Adipose tissue (tissue), 3 donors: ENCODE data around the gene HS1BP3. TPM values are rescaled to one million over a fixed set of nuclear protein-coding genes. Genes with fewer than 3 reads are reported as not detected.

Experiments used
- H3K27ac ChIP-seq: one replicate; pipeline ENCODE4 v1.5.1; 2013; ENCODE audit warnings: low read depth, low read length
- WGBS, 3 donors: extraction: QIAGEN DNeasy Blood & Tissue Kit; methylation state at CpG; one replicate each; pipeline ENCODE4 v1.1.7; 2013; 5-methylcytosine and 5-hydroxymethylcytosine counted together
- polyA plus RNA-seq, 3 donors: library from polyadenylated mRNA; stranded (reverse); fragments of 200-250 nt; gene quantifications; one replicate each; pipeline ENCODE4 v1.2.3, GENCODE V29; 2013
- donor health status: healthy with polysubstance abuse.
- donor health status: Bipolar disorder and iron deficiency.
- donor health status: healthy.

Gene HS1BP3
- polyA plus RNA-seq, 3 donors = 11.9 to 25.1 (median 14.8) TPM

DNA sequence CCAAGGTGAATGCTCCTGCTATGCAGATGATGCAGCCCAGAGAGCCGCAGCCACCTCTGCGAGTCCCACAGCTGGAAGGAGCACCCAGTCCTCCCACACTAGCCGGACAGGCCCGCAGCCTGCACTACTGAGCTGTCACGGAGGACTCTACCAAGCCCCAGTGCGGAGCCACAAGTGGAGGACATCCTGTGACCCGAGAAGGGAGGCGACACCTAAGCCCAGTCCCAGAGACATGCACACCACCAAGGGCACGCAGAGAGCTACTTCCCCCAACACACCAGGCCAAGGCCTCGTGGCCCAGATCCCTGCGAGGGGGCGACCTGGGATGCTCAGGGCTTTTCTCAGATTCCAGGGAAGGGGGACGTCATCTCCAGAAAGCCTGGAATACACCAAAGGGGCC, 12.9 kb downstream of the HS1BP3 start:
- H3K27ac ChIP-seq = no peak overlapping the region
- WGBS, 3 donors = 94 to 97% (median 96%) methylated on average over 13 of the region's 13 CpGs

DNA sequence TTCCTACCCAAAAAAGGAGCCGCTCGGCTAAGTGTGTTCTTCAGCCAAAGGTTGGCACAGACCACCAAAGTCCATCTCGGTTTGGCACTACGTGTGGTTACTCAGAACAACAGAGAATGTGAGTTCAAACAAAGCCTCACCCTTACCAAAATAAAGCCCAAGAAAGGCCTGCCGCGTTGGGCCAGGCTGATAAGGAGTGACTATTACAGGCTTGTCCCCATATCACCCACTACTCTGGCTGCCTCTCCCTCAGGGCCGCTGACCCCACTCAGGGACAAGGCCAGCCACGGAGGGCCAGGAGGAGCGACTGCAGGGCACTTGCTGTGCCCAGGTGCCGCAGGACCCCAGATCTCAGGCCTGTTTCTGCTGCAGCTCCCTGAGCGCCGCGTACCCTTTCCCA, 13.8 kb downstream of the HS1BP3 start:
- 70 to 73% (median 72%) methylated on average over 13 of the region's 13 CpGs for WGBS, 3 donors
- H3K27ac ChIP-seq = no peak overlapping the region

DNA sequence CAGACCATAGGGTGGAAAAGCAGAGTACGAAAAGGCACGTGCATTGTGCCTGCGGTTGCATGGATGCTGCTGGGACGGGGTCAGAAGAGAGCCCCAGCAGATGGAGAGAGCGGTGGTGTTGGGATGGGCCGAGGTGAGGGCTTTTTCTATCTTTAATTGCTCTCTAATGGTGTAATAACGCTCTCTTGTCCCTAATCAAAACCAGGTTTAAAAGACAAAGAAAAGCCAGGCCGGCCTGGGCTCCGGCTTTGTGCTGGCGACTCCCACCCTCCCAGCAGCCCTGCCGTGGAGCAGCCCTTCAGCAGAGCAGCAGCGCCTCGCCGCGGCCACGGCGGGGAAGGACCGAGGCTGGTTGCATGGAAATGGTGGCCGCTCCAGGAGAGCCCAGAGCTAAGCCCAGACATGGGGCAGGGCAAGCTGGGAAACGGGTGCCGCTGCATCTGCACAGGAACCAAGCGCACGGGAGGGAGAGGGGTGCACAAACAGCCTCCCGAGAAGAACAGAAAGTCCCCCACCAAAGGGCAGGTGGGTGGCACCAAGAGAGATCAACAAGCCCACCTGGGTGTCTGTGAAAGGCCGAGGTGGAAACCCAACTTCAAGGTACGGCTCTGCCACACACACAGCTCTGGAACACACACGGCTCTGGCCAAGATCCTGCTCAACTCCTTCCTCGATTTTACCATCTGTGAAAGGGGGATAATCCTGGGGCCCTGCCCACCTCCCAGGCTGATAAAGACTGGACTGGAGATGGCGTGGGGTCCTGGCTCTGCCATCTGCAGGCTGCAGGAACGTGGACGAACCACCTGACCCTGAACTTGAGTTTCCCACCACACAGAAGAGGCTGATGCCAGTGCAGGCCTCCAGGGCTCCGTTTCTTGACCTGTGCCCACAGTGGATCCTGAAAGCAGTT, 15.0 kb downstream of the HS1BP3 start:
- H3K27ac ChIP-seq = no peak overlapping the region
- 34 to 40% (median 38%) methylated on average over 32 of the region's 32 CpGs for WGBS, 3 donors

DNA sequence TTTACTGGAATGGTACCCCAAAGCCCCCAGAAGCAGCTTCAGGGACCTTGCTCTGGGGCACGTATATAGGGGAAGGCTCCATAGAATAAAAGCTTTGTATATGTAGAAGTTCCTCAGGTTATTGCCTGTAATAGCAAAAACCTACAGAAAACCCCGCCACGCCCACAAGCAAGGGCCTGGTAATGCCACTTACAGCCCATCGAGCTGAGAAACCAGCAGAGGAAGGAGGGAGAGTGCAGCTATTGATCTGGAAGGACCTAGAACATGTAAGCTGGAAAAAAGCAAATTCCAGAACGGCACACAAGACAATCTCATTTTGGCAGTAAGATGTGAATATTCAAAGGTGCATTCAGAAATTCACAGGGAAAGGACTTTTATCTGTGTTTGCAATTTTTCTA, 15.8 kb downstream of the HS1BP3 start:
- H3K27ac ChIP-seq = no peak overlapping the region
- WGBS, 3 donors = 75 to 78% (median 77%) methylated on average over 5 of the region's 5 CpGs

DNA sequence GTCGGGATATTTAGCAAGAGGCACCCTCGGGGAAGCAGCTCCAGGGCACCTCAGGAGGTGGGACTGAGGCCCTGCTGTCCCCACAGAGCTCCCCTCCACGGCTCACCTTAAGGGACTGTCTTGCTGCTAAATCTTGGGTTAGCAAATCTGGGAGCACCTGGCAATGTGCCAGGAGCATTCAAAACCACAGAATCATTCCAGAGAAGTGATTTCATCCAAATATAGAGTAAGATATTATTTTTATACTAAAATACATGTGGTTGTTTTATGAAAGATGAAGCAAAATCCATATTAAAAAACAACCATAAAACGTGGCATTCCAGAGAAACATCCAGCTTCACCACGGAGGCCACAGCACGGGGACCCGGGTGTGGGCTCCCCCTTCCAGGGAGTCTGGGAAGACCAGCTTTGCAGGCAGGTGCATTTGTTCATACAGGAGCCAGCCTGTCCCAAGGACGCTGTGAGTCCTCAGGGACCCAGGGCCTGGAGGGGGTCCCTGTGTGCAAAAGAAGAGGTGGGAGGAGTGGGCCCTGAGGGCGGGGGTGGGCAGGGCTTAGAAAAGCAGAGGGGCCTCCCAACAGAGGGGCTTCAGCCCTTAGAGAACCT, 16.3 kb downstream of the HS1BP3 start:
- WGBS, 3 donors = 55 to 67% (median 57%) methylated on average over 9 of the region's 9 CpGs
- H3K27ac ChIP-seq = no peak overlapping the region

DNA sequence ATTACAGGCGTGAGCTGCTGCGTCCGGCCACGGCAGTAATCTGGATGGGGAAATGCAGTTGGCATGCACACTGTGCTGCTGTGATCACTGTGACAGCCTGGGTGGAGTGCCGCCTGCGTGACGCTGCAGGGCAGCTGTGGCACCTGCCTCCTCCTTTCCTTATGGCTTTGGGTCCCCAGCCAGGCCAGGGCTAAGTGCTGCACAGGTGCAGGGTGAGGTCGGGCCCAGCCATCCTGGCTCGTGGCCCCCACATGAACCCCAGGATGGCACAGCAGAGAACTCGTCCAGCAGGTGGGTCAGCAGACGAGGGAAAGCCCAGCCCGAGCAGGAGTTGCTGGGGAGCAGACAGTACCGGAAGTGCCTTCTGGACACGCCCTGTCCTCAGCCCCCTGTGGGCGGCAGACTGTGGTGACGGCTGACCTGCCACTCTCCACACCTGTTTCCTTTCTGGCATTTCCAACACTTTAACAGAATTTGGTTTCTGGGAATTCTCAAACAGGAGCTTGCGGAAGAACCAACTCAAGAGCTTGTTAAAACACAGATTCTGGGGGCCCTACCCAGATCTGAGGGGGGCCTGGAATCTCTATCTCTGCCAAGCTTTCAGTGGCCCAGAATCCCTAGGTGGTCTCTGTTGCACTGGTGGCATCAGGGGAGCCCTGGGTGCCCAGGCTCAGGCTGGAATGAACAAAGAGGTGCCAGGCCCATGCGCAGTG, 16.9 kb downstream of the HS1BP3 start:
- WGBS, 3 donors = 39 to 69% (median 53%) methylated on average over 18 of the region's 18 CpGs
- no peak overlapping the region for H3K27ac ChIP-seq

DNA sequence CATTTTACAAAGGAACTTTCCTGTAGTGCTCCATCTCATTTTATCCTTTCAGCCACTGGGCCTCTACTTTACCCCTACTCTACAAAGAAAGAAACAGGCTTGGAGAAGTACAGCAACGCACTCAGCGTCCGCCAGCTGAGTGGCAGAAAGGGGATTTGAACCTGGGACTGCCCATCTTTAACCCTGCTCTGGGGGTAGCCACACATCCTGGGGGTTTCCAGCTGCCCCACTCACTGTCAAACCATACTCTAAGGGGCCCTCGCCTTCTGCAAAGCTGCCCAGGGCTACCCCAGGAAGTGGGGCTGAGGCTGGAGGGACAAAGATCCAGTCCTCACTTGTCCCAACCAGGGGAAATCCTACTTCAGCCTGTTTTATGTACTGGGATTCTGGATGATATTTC, 17.9 kb downstream of the HS1BP3 start:
- no peak overlapping the region for H3K27ac ChIP-seq
- 92 to 94% (median 94%) methylated on average over 4 of the region's 4 CpGs for WGBS, 3 donors

DNA sequence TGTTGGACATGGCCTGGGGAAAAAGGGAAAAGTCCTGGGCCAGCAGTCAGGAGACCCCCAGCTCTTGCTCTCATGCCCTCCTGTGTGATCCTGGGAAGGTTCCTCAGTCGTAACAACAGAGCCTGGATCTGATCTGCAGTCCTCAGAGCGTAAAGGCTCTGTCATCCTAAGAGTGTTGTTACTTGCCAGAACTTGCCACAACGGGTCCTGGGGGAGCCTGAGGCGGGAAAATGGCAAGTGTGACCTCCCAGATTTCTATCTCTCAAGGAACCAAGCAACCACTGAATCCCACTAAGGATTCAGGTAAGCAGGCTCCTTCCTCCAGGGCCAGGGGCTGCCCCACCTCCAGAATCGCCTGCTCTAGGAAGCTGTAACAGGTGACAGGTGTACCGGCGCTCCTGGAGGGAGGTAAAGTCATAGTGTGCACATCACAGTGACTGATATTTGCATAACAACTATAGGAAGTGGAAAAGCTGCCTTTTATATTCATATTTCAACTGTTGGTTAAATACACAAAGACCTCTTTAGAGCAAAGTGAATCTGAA, 18.4 kb downstream of the HS1BP3 start:
- no peak overlapping the region for H3K27ac ChIP-seq
- WGBS, 3 donors = 88 to 96% (median 88%) methylated on average over 7 of the region's 7 CpGs

DNA sequence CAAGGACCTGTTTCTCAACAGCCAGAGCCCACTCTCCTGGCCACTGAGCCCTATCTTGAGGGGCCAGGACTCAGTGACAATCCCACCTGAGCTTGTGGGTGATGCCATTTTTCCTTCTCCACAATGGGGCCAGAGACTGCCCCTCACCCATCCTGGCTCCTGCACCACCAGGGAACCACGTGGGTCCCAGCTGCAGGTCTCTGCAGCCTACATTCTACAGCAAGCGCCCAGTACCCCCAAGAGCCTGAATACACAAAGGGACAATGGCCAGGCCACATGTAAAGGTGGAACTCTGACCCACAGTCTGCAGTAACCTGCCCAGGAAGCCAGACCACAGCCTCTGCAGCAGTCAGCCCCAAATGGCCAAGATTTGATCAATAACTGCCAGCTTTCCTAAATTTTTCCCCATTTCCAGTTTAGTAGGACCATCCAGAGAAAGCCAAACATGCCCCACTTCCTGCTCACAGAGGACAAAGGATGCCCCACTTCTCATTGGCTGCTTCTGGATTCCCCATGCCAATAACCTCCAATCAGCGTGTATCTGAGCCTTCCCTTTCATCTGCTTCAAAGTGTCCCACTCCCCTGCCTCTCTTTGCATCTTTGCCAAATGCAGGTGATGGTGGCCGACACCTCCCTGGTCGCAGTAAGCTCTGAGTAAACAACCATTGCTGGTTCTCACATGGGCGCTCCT, 19.1 kb downstream of the HS1BP3 start:
- no peak overlapping the region for H3K27ac ChIP-seq
- WGBS, 3 donors = 88 to 91% (median 89%) methylated on average over 6 of the region's 6 CpGs

DNA sequence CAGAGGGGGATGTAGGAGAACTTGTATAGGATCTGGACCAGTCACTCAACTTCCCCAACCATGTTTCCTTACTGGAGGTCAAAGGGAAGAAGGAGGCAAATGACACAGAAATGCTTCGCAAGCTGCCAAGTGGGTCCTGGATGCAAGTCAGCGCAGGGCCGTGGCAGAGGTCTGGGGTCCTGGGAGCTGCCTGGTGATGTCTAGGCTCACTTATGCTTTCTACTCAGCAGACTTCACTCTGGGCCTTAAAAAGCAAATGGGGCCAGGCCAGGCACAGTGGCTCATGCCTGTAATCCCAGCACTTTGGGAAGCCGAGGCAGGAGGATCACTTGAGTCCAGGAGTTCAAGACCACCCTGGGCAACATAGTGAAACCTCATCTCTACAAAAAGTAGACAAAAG, 19.9 kb downstream of the HS1BP3 start:
- WGBS, 3 donors = 91 to 96% (median 93%) methylated on average over 4 of the region's 4 CpGs
- no peak overlapping the region for H3K27ac ChIP-seq

DNA sequence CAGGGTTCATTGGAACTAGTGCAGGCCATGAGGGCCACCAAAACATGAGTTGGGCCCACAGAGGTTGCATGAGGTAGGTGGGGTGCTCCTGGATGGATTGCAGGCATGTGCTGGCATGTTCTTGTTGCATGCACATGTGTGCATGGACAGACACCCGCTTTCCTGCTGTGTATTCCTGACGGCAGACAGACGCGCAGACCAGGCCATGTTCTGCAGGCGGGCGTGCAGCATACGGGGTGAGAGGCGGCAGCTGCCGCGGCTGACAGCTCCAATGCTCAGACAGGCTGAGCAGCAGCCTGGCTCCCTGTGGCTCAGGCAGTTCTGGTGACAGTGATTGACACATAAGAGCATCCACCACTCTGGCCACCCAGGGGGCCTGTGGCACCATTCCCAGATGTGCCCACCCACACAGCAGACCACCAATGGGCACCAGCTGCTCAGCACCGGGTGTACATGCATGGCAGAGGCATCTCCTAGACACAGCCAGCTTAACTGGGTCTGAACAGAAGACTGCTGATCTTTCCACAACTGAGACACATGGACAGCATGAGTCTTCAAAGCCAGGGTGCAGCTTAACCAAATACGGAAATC, 21.2 kb downstream of the HS1BP3 start:
- no peak overlapping the region for H3K27ac ChIP-seq
- 89 to 96% (median 95%) methylated on average over 12 of the region's 12 CpGs for WGBS, 3 donors

DNA sequence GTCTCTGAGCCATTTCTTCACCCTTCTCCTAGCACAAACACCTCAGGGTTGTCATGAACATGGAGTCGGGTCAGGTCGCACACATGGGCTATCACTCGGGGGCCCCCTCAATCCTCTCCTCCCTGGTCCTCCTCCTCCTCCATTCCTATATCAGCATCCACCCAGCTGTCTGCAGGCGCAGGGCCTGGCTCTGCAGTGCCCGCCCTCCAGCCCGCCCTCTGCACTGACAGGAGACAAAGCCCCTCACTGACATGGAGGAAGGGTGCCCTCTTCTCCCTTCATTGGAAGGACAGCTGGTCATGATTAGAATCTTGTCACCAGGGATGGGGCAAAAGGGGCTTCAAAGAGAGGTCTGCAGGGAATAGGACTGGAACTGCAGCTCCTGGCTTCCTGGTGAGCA, 21.7 kb downstream of the HS1BP3 start:
- 88 to 92% (median 89%) methylated on average over 6 of the region's 6 CpGs for WGBS, 3 donors
- H3K27ac ChIP-seq = no peak overlapping the region

DNA sequence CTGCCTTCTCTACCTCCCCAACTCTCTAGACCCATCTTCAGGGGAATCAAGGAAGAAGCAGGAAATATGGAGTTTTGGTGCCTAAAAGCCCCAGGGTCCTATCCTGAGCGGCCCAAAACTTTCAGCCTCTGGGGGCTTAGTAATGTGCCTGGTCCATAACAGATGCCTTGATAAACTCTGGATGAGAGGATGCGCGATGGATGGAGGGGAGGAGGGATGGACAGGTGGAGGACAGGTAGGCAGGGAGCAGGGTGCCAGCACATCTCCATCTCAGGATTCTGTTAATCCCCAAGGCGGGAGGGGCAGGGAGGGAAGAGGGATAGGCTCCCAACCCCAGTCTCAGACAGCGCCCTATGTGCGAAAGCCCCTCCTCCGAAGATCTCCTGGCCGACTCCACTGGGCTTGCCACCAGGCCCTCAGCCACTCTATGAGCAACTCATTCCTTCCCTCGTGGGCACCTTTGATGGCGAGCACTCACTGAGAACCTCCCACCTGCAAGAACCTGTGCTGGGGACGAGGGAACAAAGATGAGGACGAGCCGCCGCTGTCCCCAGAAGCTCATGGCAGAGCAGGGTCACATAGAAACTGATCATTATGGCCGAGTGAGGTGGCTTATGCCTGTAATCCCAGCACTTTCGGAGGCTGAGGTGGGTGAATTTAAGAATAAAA, 23.1 kb downstream of the HS1BP3 start:
- WGBS, 3 donors = 89 to 91% (median 89%) methylated on average over 15 to 16 of the region's 16 CpGs
- H3K27ac ChIP-seq = no peak overlapping the region

DNA sequence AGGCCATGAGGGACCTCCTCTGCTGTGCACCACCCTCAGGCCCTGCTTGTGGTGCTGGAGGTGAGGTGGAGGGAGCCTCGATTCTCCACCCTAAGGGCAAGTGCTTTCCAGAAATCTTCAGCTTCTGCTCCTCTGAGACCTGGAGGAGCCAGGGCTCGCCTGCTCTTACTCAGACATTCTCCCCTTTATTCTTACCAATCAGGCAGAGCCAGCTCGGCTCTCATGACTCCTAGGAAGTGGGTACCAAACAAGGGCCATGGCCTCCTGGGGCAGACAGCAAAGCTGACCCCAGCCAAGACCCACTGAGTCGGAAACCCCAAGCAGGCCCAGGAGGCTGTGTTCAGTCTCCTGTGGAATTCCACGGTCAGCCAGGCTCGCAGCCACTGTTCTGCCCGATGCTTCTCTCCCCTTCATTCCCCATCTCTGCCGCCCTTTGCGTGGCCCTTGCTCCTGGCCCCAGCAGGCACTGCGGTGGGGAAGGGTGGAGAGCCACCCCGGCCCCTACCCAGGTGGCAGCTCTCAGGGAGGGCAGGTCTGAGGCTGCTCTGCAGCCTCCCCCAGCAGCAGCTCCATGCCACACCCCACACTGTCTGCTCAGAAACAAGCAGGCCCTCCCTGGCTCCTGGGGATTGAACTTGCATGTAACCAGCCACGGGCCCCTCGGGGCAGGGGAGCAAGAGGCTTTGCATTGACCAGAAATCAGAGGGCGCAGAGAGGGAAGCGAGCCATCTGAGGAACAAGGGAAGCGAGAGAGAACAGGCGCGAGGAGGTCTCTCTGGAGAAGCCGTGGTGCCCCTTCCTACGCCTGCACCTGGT, 24.0 kb downstream of the HS1BP3 start:
- no peak overlapping the region for H3K27ac ChIP-seq
- 83 to 96% (median 83%) methylated on average over 20 of the region's 20 CpGs for WGBS, 3 donors

DNA sequence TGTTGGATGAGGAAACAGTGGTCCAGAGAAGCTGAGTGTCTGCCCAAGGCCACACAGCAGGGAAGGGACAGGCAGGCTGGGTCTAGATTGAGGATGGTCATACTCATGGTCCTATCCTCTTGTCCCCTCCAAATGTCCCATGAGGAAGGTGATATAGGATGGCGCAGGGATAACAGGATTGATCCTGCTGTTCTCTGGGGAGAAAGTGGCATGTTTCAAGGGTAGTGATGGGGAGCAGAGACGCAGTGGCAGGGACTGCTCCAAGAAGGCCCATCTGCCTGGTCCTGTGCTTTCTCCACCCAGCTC, 24.6 kb downstream of the HS1BP3 start:
- no peak overlapping the region for H3K27ac ChIP-seq
- WGBS, 3 donors = 94 to 100% (median 96%) methylated on average over 2 of the region's 2 CpGs

DNA sequence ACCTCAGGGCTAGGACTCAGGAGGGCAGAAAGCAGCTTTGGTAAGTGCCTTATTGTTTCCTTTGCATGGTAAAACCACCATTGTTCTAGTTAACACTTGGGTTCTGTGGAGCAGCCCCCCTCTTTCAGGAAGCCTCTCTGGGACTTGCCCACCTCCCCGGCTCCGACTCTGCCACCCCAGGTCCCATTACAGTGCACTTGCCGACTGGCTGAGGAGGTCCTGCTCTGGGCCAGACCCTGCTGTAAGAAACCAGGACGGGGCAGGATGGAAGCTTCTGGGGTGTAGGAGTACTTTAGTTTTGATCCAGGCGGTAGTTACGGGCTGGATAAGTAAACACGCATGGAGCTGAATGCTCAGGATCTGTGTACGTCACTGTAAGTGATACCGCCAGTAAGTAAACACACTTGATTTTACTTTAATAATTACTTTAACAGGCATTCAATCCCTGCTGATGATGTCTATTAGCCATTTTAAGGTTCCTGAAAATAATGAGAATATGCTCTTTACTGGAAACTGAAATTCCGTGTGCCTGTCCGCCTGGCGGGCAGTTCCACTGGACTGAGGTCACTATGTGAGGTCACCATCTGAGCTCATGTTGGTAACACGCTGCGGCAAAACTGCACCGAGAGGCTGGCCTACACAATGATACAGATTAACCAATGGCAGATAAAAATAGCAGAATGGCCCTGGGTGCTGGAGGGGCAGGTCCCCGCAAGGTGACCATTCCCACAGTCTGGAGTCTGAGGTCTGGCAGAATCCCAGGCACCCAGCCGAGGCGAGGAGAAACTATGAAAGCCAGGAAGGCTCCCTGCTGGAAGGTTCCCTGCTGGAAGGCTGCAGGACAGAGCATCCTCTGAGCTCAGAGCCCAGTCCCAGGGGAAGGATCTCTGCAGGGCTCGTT, 25.2 kb downstream of the HS1BP3 start:
- 64 to 78% (median 69%) methylated on average over 19 of the region's 19 CpGs for WGBS, 3 donors
- H3K27ac ChIP-seq = no peak overlapping the region
